GM10847 (cell line): ENCODE results near the gene PLEKHF1.

Source experiments
- POLR2A ChIP-seq: IDR thresholded peaks from 2 replicates; pipeline ENCODE4 v1.6.1; 2011; ENCODE audit not compliant: insufficient read length; ENCODE audit errors: extremely low read depth

The PLEKHF1 gene

GRCh38 chr19:29696565-29696846, 31.2 kb downstream of the PLEKHF1 start:
- no peak for TF ChIP-seq POLR2A

GRCh38 chr19:29697523-29698261, 32.4 kb downstream of the PLEKHF1 start:
- no peak for TF ChIP-seq POLR2A

GRCh38 chr19:29699861-29700260, 34.6 kb downstream of the PLEKHF1 start:
- TF ChIP-seq POLR2A, result no peak

- no peak for TF ChIP-seq POLR2A
These were observed 35.2 kb downstream of the PLEKHF1 start for GRCh38 chr19:29700498-29700897.

- TF ChIP-seq POLR2A, result no peak
These were observed 37.1 kb downstream of the PLEKHF1 start for GRCh38 chr19:29702161-29702962.

GRCh38 chr19:29702963-29703320, 37.7 kb downstream of the PLEKHF1 start:
- TF ChIP-seq POLR2A, result no peak

GRCh38 chr19:29704562-29705558, 39.6 kb downstream of the PLEKHF1 start:
- no peak for TF ChIP-seq POLR2A

GRCh38 chr19:29705706-29706105, 40.4 kb downstream of the PLEKHF1 start:
- TF ChIP-seq POLR2A, result no peak

GRCh38 chr19:29706635-29707034, 41.4 kb downstream of the PLEKHF1 start:
- no peak for TF ChIP-seq POLR2A

- TF ChIP-seq POLR2A, result no peak
These were observed 43.5 kb downstream of the PLEKHF1 start for GRCh38 chr19:29708554-29709439.

GRCh38 chr19:29711584-29712132, 46.4 kb downstream of the PLEKHF1 start:
- TF ChIP-seq POLR2A, result no peak

GRCh38 chr19:29712744-29713516, 47.7 kb downstream of the PLEKHF1 start:
- no peak for TF ChIP-seq POLR2A

GRCh38 chr19:29714371-29714952, 49.2 kb downstream of the PLEKHF1 start:
- no peak for TF ChIP-seq POLR2A
